HG02852 (cell line): ENCODE results near the gene CIRBP.
A peak's percentile ranks its signal among the peaks of the same experiment; 100 is the strongest.
"Not testable (repeated sequence)": the region's sequence is repeated elsewhere in the genome, so short reads cannot be mapped to it uniquely, and the experiment has no call there.

Source experiments
- ATAC-seq: cut with Tn5 transposase; IDR thresholded peaks from one replicate; pipeline ENCODE4 v1.9.1; 2021; ENCODE audit warnings: mild to moderate bottlenecking, moderate library complexity; ENCODE audit not compliant: unreplicated experiment

Gene CIRBP

DNA sequence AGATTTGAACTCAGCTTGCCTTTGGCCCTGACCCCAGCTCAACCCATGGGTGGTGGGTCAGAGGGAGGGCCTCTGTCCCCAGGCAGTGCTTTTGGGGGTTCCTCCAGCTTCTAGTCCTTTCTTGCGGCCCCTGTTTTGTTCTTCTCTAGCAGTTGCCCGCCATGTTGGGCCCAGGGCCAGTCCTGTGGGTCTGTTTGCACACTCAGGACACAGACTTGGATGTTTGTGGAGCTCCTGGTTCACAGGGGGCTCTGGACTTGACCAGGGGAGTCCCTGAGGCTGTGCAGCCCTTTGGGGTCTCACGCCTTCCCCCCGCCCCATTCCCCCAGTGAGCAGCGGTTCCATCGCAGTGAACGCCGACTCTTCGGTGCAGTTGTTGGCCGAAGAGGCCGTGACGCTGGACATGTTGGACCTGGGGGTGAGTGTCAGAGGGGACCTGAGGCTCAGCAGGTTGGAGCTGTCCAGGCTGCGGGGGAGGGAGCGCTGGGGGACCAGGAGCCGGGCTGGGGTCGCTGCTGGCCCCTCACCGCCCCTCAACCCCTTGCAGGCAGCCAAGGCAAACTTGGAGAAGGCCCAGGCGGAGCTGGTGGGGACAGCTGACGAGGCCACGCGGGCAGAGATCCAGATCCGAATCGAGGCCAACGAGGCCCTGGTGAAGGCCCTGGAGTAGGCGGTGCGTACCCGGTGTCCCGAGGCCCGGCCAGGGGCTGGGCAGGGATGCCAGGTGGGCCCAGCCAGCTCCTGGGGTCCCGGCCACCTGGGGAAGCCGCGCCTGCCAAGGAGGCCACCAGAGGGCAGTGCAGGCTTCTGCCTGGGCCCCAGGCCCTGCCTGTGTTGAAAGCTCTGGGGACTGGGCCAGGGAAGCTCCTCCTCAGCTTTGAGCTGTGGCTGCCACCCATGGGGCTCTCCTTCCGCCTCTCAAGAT is 25.1 kb upstream of the CIRBP start:
- no peak for ATAC-seq

DNA sequence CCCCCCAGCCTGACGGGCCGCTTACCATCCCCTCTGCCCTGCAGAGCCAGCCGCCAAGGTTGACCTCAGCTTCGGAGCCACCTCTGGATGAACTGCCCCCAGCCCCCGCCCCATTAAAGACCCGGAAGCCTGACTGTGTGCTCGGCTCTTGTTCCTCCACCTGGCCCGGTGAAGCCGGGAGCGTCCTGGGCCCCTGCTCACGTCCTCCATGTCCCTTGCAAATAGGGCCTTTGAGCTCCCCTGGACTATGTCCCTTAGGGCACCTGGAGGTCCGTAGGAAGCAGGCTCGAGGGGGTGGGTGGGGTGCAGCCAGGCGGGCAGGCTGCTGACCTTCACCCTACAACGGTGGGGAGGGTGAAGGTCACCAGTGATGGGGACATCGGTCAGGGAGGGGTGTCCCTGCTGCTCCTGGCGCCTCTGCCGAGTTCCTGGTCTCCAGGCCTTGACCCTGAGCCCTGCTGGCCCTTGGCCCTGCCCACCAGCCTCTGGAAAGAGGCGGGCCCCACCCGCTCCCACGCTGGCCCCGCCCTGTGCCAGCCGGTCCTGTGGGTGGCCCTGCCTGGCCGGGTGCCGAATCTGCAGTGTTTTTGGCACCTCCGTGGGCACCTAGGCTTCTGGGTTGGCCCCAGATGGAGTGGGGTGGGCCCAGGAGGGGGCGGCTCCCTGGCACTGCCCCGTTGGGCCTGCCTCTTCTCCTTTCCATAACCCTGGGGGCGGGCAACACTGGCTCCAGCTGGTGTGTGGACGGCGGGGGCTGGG is 24.3 kb upstream of the CIRBP start:
- no peak for ATAC-seq

GRCh38 chr19:1245494-1246264 is 23.5 kb upstream of the CIRBP start:
- no peak for ATAC-seq

DNA sequence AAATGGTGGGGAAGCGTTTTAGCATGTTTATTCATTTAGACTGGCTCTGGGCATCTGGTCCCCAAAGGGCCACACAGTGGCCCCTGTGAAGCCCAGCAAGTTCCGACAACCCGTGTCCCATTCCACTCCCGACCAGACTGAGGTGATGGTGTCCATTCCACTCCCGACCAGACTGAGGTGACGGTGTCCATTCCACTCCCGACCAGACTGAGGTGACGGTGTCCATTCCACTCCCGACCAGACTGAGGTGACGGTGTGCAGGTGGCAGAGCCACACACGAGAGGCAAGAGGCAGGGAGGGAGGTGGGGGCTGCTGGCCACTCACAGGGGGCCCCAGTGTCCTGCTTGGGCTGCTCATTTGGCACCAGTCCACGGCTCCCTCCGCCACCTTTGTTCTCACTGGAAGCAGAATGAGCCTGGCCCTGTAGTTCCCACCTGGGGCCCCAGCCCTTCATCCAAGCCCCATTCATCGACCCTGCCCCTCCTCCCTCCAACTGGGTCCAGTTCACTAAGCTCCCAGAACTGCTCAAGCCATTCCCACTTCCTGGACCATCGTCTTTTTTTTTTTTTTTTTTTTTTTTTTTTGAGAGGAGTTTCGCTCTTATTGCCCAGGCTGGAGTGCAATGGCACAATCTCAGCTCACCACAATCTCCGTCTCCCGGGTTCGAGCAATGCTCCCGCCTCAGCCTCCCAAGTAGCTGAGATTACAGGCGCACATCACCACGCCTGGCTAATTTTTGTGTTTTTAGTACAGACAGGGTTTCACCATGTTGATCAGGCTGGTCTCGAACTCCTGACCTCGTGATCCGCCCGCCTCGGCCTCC is 22.7 kb upstream of the CIRBP start:
- not testable (repeated sequence) for ATAC-seq

GRCh38 chr19:1247748-1248138 is 21.4 kb upstream of the CIRBP start:
- no peak for ATAC-seq

- peak; percentile 4 for ATAC-seq
These were observed 20.9 kb upstream of the CIRBP start, which contains the start of gene MIDN for GRCh38 chr19:1248139-1248785. Gene MIDN, plus strand, starts transcription at chr19:1248583. Its CDS starts 1,714 bp downstream, at chr19:1250297.

DNA sequence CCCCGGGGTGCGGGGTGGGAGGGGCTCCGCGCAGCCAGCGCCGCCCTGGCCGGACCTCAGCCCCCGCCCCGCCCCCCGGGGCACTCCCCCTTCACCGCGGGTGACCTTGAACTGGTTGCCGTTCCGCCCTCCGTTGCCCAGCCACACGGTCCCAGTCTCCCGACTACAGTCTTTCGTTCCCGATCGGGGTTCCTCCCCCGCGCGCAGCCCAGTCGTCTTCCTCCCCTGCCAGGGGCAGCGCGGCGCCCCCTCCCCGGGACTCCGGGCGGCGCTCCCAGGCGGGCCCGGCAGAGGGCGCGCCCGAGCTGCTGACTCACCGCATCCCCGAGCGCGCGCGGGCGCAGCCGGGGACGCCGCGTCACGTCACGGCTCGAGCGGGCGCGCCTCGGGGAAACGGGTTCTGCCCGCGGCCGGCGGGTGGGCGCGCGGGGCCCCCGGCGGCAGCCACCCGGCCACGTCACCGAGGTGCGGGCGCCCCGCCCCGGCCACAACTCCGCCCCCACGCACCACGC is 20.3 kb upstream of the CIRBP start:
- ATAC-seq = peak; percentile 34

GRCh38 chr19:1249298-1249989 is 19.7 kb upstream of the CIRBP start:
- ATAC-seq = peak; percentile 41

- no peak for ATAC-seq
These were observed 19.1 kb upstream of the CIRBP start for GRCh38 chr19:1249990-1250436.

DNA sequence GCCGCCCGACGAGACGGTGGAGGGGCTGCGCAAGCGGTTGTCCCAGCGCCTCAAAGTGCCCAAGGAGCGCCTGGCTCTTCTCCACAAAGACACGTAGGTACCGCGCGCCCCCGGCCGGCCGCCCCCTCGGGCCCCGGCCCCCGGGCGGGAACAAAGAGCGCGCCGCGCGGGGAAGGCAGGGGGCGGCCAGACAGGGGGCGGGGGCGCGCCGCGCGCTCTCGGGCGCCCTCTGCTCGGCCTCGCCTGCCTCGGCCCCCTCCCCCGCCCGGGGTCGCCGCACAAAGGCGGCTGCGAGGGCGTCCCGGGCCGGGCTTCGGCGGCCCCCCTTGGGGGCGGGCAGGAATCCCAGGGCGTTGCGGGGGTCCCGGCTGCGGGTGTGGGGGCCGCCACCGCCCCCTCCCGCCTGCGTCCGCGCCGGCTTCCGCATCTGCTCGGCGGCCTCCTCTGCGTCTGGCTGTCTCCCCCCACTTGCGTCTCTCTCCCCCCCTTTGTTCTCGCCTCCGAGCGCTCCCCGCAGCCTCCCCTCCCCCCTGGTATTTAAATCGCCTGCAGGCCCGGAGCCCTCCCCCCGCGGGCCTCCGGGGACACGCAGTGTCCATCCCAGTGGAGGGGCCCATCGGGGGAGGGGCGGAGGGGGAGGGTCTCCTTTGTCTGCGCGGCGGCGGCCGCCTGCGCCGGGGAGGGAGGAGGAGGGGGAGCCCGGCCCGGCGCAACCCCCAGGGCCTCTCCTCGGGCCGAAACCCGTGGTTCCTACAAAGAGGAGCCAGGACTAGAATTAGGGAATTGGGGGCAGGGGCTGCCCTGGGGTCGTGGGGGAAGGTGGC is 18.5 kb upstream of the CIRBP start:
- ATAC-seq = no peak

- no peak for ATAC-seq
These were observed 17.6 kb upstream of the CIRBP start for GRCh38 chr19:1251330-1252220.

DNA sequence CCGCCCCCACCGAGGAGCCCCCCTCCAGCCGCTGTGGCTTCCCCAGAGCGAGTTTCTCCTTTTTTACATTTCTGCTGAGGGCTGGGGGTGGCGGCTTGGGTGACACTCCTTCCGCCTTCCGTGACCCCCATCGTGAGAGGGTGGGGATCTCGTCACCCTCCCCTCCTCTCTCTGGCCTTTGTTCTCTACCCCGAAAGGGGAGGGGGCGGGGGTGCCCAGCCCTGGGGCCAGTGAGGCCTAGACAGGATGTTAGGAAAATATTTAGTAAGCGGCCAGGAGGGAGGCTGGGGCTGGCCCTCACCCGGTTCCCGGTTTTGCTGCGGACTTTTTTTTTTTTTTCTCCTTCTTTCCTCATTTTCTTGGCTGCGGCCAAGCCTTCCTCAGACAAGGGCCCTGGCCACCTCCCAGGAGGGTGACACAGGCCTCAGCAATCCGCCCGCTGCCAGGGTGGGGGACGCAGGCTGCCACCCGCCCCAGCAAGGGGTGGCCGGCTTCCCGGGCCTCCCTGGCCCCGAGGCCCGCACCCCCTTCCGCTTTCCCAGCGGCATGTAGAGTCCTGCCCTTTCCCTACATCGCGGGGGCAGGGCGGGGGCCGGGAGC is 16.8 kb upstream of the CIRBP start:
- ATAC-seq = no peak

DNA sequence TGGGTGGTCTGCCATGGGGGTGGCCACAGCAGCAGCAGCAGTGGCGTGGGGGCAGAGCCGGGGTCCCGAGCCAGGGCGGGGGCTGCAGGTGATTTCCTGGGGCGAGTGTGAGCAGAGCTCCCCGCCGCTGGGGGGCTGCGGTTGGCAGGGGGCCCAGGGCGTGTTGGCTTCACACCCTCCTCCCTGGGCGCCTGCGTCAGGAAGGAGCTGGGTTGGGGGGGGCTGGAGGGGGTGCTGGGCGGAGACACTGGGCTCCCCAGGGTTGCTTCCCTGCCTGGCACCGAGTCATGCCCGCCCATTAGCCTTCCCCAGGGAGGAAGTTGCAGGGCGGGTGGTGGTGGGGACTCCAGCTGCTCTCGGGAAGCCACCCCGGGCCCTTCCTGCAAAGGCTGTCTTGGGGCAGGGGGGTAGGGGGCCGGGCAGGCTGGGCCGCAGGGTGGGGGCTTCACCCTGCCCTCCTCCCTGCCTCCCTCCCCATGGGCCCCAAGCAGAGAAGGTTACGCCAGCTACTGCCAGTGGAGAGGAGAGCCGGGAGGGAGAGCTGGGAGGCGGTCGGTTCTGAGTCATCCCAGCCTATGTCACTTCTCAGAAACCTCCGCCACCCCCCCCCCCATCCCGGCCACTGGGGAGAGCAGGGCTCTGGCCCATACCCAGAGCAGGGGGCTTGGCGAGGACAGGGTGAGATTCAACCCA is 16.2 kb upstream of the CIRBP start:
- ATAC-seq = no peak

DNA sequence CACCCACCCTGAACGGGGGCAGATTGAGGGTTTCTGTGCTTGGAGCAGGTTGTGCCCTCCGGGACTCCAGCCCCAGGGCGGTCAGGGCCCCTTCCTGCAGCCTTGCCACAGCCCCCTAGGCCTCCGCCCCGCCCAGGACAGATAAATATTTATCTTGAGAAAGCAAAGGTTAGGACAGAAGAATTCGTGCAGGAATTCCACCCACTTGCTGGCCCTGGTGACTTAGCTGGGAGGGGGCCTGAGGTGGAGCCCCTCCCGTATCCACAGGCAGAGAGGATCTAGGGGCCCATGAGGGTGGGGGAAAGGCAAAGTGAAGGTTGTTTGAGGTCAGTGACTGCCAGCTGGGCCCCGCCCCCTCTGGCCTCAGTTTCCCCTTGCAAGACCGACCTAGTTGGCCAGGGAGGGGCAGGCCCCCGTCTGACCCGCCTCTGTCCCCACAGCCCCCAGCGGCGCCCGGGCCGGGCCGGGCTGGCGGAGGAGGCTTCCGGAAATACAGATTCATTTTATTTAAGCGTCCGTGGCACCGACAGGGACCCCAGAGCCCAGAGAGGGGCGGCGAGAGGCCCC is 15.5 kb upstream of the CIRBP start:
- ATAC-seq = no peak

DNA sequence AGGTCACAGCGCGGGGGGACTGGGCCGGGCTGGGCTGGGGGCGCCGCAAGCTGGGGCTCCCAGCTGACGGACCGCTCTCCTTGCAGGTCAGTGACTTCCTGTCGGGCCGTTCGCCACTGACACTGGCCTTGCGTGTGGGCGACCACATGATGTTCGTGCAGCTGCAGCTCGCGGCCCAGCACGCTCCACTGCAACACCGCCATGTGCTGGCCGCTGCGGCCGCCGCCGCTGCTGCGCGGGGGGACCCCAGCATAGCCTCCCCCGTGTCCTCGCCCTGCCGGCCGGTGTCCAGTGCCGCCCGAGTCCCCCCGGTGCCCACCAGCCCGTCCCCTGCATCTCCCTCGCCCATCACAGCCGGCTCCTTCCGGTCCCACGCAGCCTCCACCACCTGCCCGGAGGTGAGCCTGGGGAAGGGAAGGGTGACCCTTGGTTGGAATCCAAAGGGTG is 15.0 kb upstream of the CIRBP start:
- ATAC-seq = no peak
